ENCODE results near the gene OR5H2. TPM values are rescaled to one million over a fixed set of nuclear protein-coding genes. Genes with fewer than 3 reads are reported as not detected.

Gene OR5H2
- total RNA-seq, 1 experiment from 2014 or later = not detected

Other genes with a start within 250 kb of the OR5H2 start
- not detected in 2 replicates for gene GABRR3, start 247.2 kb upstream of the OR5H2 start, total RNA-seq (2014; rRNA removed; shearing (Covaris generic); ENCODE audit: low replicate concordance)
- gene OR5AC2, start 195.3 kb upstream of the OR5H2 start, total RNA-seq (2014; rRNA removed; shearing (Covaris generic); ENCODE audit: low replicate concordance) = not detected in 2 replicates
- not detected in 2 replicates for gene OR5H1, start 151.8 kb upstream of the OR5H2 start, total RNA-seq (2014; rRNA removed; shearing (Covaris generic); ENCODE audit: low replicate concordance)
- gene OR5H14, start 135.0 kb upstream of the OR5H2 start, total RNA-seq (2014; rRNA removed; shearing (Covaris generic); ENCODE audit: low replicate concordance) = not detected in 2 replicates
- not detected in 2 replicates for gene OR5H15, start 115.8 kb upstream of the OR5H2 start, total RNA-seq (2014; rRNA removed; shearing (Covaris generic); ENCODE audit: low replicate concordance)
- not detected in 2 replicates for gene OR5H6, start 18.3 kb upstream of the OR5H2 start, total RNA-seq (2014; rRNA removed; shearing (Covaris generic); ENCODE audit: low replicate concordance)
- gene OR5K4, start 71.3 kb downstream of the OR5H2 start, total RNA-seq (2014; rRNA removed; shearing (Covaris generic); ENCODE audit: low replicate concordance) = not detected in 2 replicates
- not detected in 2 replicates for gene OR5K3, start 108.2 kb downstream of the OR5H2 start, total RNA-seq (2014; rRNA removed; shearing (Covaris generic); ENCODE audit: low replicate concordance)
- gene OR5K1, start 180.7 kb downstream of the OR5H2 start, total RNA-seq (2014; rRNA removed; shearing (Covaris generic); ENCODE audit: low replicate concordance) = not detected in 2 replicates
- gene OR5K2, start 215.2 kb downstream of the OR5H2 start, total RNA-seq (2014; rRNA removed; shearing (Covaris generic); ENCODE audit: low replicate concordance) = not detected in 2 replicates
- gene CLDND1, start 240.4 kb downstream of the OR5H2 start, total RNA-seq (2014; rRNA removed; shearing (Covaris generic); ENCODE audit: low replicate concordance) = 37.7 and 87.4 TPM in 2 replicates
- gene GPR15, start 249.5 kb downstream of the OR5H2 start, total RNA-seq (2014; rRNA removed; shearing (Covaris generic); ENCODE audit: low replicate concordance) = not detected in 2 replicates